Suppressor macrophage treated with lipopolysaccharide for 1 hour (primary cell): Measurements from ENCODE around the gene AGO4.
"Not testable (repeated sequence)": the region's sequence is repeated elsewhere in the genome, so short reads cannot be mapped to it uniquely, and the experiment has no call there.

Experiments used
- DNase-seq, 3 donors: peaks; one replicate each; pipeline ENCODE4 v3.0.0-alpha.2; 2020 to 2022

AGO4 gene

GRCh38 chr1:35812754-35813153, 4.9 kb downstream of the AGO4 start:
- DNase-seq, result not testable (repeated sequence)

- DNase-seq, result no peak
Measured at GRCh38 chr1:35825255-35825654, 17.4 kb downstream of the AGO4 start.

GRCh38 chr1:35832276-35832905, 24.6 kb downstream of the AGO4 start:
- no peak for DNase-seq

DNA sequence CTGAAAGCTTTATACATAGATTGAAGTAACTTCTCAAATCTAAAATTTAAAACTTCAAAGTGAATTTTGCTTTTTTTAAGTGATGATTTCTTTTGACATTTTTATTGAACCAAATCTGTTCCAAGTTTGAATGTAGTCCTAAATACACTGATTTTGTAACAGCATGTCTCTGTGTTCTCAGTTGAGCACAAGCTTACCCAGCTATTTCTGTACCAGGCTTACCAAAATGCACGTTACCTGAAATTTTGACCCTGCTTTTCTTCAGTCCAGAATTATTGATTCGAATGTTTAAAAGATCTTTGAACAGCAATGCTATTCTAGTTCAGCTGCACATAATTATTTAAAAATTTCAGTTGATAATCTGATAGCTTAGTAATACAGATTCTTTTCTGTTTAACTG, 25.6 kb downstream of the AGO4 start:
- no peak for DNase-seq

- DNase-seq, result no peak
Measured at GRCh38 chr1:35834218-35834617, 26.4 kb downstream of the AGO4 start.

DNA sequence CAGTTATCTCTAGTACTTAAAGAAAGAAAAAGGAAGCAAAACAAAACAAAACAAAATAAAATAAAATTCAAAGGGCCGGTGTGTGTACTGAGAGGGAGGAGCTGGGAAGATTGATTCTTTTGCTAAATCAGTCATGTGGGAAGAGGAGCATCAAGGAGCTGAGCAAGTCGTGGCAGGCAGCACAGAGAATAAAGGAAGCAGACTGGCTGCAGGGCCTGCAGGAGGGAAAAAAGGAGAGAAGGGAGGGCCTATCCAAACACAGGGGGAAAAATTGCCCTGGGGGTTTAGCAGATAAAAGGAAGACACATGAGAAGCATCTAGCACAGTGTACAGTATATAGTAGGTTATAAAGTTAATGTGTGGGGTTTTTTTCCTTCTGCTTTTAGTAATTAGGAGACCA, 27.6 kb downstream of the AGO4 start:
- no peak for DNase-seq

GRCh38 chr1:35836734-35837133, 28.9 kb downstream of the AGO4 start:
- no peak for DNase-seq

GRCh38 chr1:35838693-35839245, 31.0 kb downstream of the AGO4 start:
- peak; percentile 44 to 73 (median 69) for DNase-seq

- no peak for DNase-seq
Measured at GRCh38 chr1:35844826-35845225, 37.0 kb downstream of the AGO4 start.

GRCh38 chr1:35845766-35846165, 38.0 kb downstream of the AGO4 start:
- no peak for DNase-seq

GRCh38 chr1:35847935-35848565, 40.2 kb downstream of the AGO4 start:
- DNase-seq, result peak; percentile 53 to 80 (median 56)

DNA sequence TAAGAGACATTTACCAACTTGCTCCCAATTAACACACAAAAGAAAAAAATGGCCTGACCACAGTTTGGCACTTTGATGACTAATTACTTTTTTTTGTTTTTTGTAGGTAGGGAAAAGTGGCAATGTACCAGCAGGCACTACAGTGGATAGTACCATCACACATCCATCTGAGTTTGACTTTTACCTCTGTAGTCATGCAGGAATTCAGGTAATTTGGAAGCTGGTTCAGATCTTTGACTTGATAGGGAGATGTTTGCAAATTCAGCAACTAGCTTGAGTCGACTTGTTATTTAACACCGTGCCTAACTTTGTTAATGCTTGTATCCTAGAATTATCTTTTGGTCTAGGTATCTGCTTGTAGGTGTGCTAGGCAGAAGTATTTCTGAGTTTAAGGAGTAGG, 42.2 kb downstream of the AGO4 start:
- DNase-seq, result no peak

- no peak for DNase-seq
Measured at GRCh38 chr1:35850716-35851115, 42.9 kb downstream of the AGO4 start.

DNA sequence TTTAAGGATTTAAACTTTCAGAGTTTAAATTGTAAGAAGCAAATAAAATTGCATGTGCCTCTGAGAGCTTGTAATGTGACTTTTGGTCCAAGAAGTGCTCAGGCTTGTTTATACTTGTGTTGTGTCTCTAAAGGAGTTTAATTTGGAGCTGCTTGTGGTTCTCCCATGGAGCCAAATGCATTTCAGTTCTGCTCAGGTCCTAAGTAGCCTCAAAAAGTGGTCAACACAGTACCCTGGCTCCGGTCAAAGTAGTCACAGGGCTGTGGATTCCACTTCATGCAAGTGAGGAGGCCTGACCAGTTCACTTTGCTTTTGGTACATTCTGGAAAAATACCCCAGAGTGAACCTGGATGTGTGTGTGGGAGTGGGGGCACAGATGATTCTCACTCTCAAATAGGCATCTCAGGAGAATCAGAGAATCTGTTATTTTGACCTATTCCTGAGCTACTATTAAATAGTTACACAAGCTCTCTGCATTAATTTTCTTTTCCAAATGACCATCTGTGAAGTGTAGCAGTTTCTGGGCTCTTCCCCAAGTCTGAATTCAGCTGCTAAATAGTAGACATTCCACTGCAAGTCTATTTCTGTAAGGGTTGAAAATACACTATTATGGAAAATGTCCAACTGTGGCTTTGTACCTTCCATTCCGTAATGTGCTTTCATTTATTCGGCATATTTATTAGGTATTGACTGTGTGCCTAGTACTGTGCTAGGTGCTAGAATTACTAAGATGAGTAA, 43.5 kb downstream of the AGO4 start:
- no peak for DNase-seq

- DNase-seq, result no peak
Measured at GRCh38 chr1:35852241-35852640, 44.4 kb downstream of the AGO4 start.

DNA sequence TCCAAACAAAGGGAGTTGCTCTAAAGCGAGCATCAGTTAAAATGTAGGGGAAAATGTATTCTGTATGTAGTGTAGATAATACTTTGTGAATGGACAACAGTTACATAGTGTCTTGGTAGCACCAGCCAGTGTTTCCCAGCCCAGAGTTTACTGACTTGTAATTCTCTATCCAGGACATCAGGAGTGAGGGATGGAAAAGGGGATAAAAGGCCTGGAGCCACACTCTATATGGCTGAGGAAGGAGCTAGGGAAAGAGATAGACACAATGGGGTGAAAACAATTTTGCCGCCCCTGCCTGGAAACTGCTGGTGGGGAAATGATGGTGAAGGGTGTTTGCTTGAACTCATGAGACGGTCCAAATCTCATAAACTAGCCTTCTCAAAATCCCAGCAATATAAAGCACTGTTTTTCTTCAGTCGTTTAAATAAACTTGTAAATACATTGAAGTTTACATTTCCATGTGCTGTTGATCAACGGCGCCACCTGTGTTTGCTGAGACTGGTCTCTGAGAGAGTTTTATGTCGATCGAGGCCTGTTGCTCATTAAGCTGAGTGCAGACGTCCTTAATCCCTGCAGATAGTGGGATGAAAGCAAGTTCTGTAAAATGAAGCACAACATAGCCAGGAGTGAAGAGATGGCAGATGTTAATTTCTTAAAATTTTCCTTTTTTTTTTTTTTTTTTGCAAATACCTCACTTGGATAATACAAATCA, 47.3 kb downstream of the AGO4 start:
- DNase-seq, result no peak

DNA sequence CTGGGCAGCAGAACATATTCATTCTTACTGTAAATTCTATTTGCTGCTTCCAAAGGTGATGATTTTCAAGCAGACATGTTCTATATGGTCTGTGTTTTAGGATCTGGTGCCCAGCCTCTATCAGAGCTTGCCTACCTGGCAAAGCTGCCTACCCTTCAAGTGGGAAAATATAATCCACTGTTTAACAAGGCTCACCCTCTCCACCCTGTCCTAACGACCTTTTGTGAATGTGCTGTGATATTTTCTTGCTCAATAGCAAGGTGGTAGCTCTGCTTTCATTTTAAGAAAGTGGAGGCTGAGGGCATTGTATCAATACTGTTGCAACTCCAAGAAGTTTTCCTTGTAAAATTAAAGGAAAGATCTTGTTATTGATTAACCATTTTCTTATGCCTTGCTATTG, 49.1 kb downstream of the AGO4 start:
- DNase-seq, result no peak

GRCh38 chr1:35857830-35858229, 50.0 kb downstream of the AGO4 start:
- DNase-seq, result peak; percentile 54 to 59 (median 56)

DNA sequence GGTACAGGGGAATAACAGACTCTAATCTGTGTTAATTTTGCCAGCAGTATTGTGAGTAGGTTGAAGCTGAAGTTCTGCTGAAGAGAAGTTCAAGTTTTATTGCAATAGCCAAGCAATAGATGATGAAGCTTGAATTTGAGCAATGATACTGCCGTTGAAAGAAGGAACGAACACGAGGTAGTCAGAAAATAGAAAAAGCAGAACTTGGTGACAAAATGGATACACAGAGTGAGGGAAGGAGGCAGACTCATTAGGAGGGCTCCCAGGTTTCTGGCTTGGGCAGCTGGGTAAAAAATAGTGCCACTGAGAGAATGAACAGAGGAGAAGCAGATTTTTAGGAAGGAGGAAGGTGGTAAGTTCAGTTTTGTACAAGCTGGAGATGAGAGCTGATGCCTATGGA, 52.9 kb downstream of the AGO4 start:
- peak; percentile 48 to 74 (median 74) for DNase-seq

DNA sequence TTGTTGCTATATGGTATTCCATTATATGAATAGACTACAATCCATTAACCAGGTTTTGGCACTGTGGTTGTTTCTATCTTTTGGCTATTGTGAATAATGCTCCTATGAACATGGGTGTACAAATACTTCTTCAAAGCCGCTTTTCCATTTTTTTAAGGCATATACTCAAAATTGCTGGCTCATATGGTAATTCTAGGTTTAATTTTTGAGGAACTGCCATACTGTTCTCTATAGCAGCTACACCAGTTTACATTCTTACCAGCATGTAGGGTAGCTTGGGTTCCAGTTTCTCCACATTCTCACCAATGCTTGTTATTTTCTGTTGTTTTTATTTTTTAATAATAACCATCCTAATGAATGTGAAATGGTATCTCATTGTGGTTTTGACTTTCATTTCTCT, 55.3 kb downstream of the AGO4 start:
- no peak for DNase-seq

- peak; percentile 21 to 37 (median 33) for DNase-seq
Measured at GRCh38 chr1:35863881-35864625, 56.2 kb downstream of the AGO4 start.

DNA sequence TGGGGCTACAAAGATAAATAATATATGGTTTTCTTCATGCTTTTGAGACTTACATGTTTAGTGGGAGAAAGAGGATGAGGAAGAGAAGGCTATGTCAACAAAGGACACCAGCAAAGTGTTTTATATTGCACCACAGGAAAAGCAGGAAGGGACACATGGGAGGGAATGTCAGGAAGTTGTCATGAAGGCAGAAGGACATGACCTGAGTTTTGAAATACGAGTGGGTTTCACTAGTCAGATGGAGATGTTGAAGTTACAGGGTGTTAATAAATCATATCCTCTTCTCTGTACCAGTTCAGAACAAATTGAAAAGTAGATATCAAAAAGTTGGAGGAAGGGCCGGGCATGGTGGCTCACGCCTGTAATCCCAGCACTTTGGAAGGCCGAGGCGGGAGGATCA, 57.0 kb downstream of the AGO4 start:
- DNase-seq, result peak; percentile 56 to 80 (median 73)
